Measurements from ENCODE around the gene MAP3K5.

DNA sequence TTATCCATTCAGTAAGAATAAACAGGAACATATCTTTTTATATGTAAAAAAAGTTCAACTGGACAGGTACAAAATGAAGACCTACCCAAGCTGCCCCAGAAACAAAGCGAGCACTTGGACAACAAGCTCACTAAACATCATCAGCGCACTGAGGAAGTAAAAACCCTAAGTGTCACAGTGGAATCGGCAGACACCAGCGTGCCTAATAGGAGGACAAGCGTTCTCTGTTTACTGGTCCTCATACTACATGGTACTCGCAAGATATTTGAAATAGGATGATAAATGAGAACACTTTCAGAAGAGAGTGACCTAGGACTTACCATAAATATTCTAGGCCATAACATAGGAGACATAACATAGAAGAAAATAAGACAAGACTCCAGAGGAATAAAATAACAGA lies 260.2 kb downstream of the MAP3K5 start:
- TF ChIP-seq, protein P1, sequence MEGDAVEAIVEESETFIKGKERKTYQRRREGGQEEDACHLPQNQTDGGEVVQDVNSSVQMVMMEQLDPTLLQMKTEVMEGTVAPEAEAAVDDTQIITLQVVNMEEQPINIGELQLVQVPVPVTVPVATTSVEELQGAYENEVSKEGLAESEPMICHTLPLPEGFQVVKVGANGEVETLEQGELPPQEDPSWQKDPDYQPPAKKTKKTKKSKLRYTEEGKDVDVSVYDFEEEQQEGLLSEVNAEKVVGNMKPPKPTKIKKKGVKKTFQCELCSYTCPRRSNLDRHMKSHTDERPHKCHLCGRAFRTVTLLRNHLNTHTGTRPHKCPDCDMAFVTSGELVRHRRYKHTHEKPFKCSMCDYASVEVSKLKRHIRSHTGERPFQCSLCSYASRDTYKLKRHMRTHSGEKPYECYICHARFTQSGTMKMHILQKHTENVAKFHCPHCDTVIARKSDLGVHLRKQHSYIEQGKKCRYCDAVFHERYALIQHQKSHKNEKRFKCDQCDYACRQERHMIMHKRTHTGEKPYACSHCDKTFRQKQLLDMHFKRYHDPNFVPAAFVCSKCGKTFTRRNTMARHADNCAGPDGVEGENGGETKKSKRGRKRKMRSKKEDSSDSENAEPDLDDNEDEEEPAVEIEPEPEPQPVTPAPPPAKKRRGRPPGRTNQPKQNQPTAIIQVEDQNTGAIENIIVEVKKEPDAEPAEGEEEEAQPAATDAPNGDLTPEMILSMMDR (IDR thresholded peaks at IDR 0.05), result no peak
- TF ChIP-seq POLR2AphosphoS5 (IDR thresholded peaks at IDR 0.05; ENCODE audit: low read depth, low read length) (no peak), SIN3A (IDR thresholded peaks at IDR 0.05; ENCODE audit: borderline replicate concordance, insufficient read depth, low read depth, low read length) (no peak), TCF7L2 (IDR thresholded peaks at IDR 0.05; ENCODE audit: low read depth, low read length) (no peak)
- TF ChIP-seq, protein P2, sequence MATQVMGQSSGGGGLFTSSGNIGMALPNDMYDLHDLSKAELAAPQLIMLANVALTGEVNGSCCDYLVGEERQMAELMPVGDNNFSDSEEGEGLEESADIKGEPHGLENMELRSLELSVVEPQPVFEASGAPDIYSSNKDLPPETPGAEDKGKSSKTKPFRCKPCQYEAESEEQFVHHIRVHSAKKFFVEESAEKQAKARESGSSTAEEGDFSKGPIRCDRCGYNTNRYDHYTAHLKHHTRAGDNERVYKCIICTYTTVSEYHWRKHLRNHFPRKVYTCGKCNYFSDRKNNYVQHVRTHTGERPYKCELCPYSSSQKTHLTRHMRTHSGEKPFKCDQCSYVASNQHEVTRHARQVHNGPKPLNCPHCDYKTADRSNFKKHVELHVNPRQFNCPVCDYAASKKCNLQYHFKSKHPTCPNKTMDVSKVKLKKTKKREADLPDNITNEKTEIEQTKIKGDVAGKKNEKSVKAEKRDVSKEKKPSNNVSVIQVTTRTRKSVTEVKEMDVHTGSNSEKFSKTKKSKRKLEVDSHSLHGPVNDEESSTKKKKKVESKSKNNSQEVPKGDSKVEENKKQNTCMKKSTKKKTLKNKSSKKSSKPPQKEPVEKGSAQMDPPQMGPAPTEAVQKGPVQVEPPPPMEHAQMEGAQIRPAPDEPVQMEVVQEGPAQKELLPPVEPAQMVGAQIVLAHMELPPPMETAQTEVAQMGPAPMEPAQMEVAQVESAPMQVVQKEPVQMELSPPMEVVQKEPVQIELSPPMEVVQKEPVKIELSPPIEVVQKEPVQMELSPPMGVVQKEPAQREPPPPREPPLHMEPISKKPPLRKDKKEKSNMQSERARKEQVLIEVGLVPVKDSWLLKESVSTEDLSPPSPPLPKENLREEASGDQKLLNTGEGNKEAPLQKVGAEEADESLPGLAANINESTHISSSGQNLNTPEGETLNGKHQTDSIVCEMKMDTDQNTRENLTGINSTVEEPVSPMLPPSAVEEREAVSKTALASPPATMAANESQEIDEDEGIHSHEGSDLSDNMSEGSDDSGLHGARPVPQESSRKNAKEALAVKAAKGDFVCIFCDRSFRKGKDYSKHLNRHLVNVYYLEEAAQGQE (IDR thresholded peaks at IDR 0.05; ENCODE audit: insufficient read depth in 1 of 2, low read depth in 2 of 2, low read length in 1 of 2), result no peak

Data from Panc1 (cell line).